GM12878 (cell line): ENCODE data around the gene SIK3. TPM values are rescaled to one million over a fixed set of nuclear protein-coding genes. Genes with fewer than 3 reads are reported as not detected.

Experiments
- ATAC-seq: fragments of 200-7000 bp; cut with Tn5 transposase; 3 replicates; pipeline ENCODE4 v1.9.1; 2020; ENCODE audit warnings: mild to moderate bottlenecking, moderate library complexity
- BruUV-seq: library from RNA; stranded (reverse); fragments of 400-500 nt; replicated peaks from 2 replicates; lab custom pipeline; 2021; lab: Mats Ljungman, UMichigan
- CTCF ChIA-PET: fragments of 300-600 bp; sonication (Branson Sonifier 250); formaldehyde crosslinking; extraction: SDS; loops from one replicate; lab custom pipeline; 2021; ENCODE audit warnings: inconsistent platforms; lab: Yijun Ruan, JAX
- POLR2A ChIA-PET: fragments of 350-600 bp; formaldehyde crosslinking; extraction: SDS; loops from one replicate; lab custom pipeline; 2021; ENCODE audit warnings: inconsistent platforms; lab: Charles Lee
- RAD21 ChIA-PET: fragments of 300-600 bp; sonication (Branson Sonifier 250); formaldehyde crosslinking; loops from one replicate; lab custom pipeline; 2023; ENCODE audit warnings: antibody characterized with exemption; ENCODE audit not compliant: unreplicated experiment; lab: Charles Lee
- SMC1A ChIA-PET: fragments of 300-600 bp; sonication (Branson Sonifier 250); formaldehyde crosslinking; loops from one replicate; lab custom pipeline; 2023; ENCODE audit not compliant: unreplicated experiment, uncharacterized antibody; lab: Charles Lee
- DNase-seq: peaks from one replicate; pipeline ENCODE4 v3.0.0-alpha.2; 2011; ENCODE audit warnings: low read depth, low spot score
- FAIRE-seq: peaks from 3 replicates; lab custom pipeline; 2011; peaks lifted over from hg19 to GRCh38; lab: Jason Lieb, UNC
- H2AFZ ChIP-seq: 2 replicates; pipeline ENCODE4 v1.6.0; 2011; ENCODE audit warnings: low read depth, low read length, control low read depth; ENCODE audit not compliant: control insufficient read depth
- H3K27ac ChIP-seq: 2 replicates; pipeline ENCODE4 v1.5.1; 2011; ENCODE audit warnings: control low read depth; ENCODE audit not compliant: control insufficient read depth, insufficient read depth
- H3K27me3 ChIP-seq, 2 experiments: replicated peaks in 1 of 2; 2 replicates each; pipeline versions ENCODE4 v1.6.0 to v1.6.1; 2011; ENCODE audit warnings: low read length in 1 of 2; ENCODE audit not compliant: control insufficient read depth in 2 of 2, insufficient read depth in 2 of 2
- H3K36me3 ChIP-seq, 2 experiments: 2 replicates each; pipeline ENCODE4 v1.5.1; 2011; ENCODE audit warnings: low read length in 1 of 2; ENCODE audit not compliant: control insufficient read depth in 2 of 2, insufficient read depth in 2 of 2
- H3K4me1 ChIP-seq: 2 replicates; pipeline ENCODE4 v1.6.1; 2011; ENCODE audit warnings: mild to moderate bottlenecking, low read length, moderate library complexity, mixed read lengths; ENCODE audit not compliant: control insufficient read depth, insufficient read depth
- H3K4me2 ChIP-seq: 2 replicates; pipeline ENCODE4 v1.6.0; 2011; ENCODE audit warnings: control low read depth; ENCODE audit not compliant: control insufficient read depth, insufficient read depth
- H3K4me3 ChIP-seq: fragments of 200-600 bp; sonication (generic); 2 replicates; pipeline ENCODE4 v1.5.1; 2016
- H3K79me2 ChIP-seq: 2 replicates; pipeline ENCODE4 v1.6.0; 2011; ENCODE audit warnings: low read length; ENCODE audit not compliant: control insufficient read depth, insufficient read depth
- H3K9ac ChIP-seq: 2 replicates; pipeline ENCODE4 v1.8.0; 2011; ENCODE audit warnings: low read length, control low read depth, mixed read lengths; ENCODE audit not compliant: control insufficient read depth, insufficient read depth
- H3K9me3 ChIP-seq: replicated peaks from 3 replicates; pipeline ENCODE4 v1.5.1; 2011; ENCODE audit warnings: mild to moderate bottlenecking, low read length; ENCODE audit not compliant: control insufficient read depth, insufficient read depth
- H4K20me1 ChIP-seq: 2 replicates; pipeline ENCODE4 v1.6.0; 2011; ENCODE audit not compliant: control insufficient read depth, insufficient read depth
- CBFB ChIP-seq: IDR thresholded peaks from 2 replicates; pipeline ENCODE4 v1.6.1; 2016; ENCODE audit warnings: antibody characterized with exemption, low read depth
- FOXK2 ChIP-seq: fragments of 450-650 bp; IDR thresholded peaks from 2 replicates; pipeline ENCODE4 v1.6.1; 2017; ENCODE audit warnings: mild to moderate bottlenecking, moderate library complexity
- RAD51 ChIP-seq: fragments of 450-650 bp; IDR thresholded peaks from 2 replicates; pipeline ENCODE4 v1.6.1; 2016; ENCODE audit warnings: moderate library complexity, mild to moderate bottlenecking, inconsistent platforms
- SIX5 ChIP-seq: IDR thresholded peaks from 2 replicates; pipeline ENCODE4 v1.6.1; 2011; ENCODE audit warnings: mild to moderate bottlenecking, low read depth, low read length, moderate library complexity; ENCODE audit not compliant: severe bottlenecking
- STAT3 ChIP-seq: IDR thresholded peaks from 2 replicates; pipeline ENCODE4 v1.6.1; 2011; ENCODE audit warnings: low read depth, low read length, improper control_type of control experiment
- SUPT20H ChIP-seq: IDR thresholded peaks from 2 replicates; pipeline ENCODE4 v1.6.1; 2011; ENCODE audit warnings: low read depth, mild to moderate bottlenecking, low read length, moderate library complexity, borderline replicate concordance; ENCODE audit not compliant: control insufficient read depth
- TCF12 ChIP-seq: IDR thresholded peaks from 2 replicates; pipeline ENCODE4 v1.6.1; 2011; ENCODE audit warnings: low read depth, mild to moderate bottlenecking, low read length
- ZNF384 ChIP-seq: IDR thresholded peaks from 2 replicates; pipeline ENCODE4 v1.6.1; 2012; ENCODE audit warnings: low read depth, mild to moderate bottlenecking, low read length, improper control_type of control experiment, borderline replicate concordance
- ZZZ3 ChIP-seq: IDR thresholded peaks from 2 replicates; pipeline ENCODE4 v1.6.1; 2011; ENCODE audit warnings: low read depth; ENCODE audit not compliant: control insufficient read depth, insufficient read length
- WGBS: methylation state at CpG from one replicate; pipeline ENCODE4 v1.1.6; 2016; ENCODE audit warnings: low lambda C conversion rate; ENCODE audit not compliant: insufficient replicate concordance, insufficient coverage; ENCODE audit errors: missing lambda C conversion rate; 5-methylcytosine and 5-hydroxymethylcytosine counted together
- in situ Hi-C: fragments of 300-500 bp; cut with MboI; formaldehyde crosslinking; loops from 9 replicates; pipeline ENCODE4 v1.14.3; 2018; ENCODE audit warnings: mixed read lengths
- intact Hi-C: fragments of 100-400 bp; cut with micrococcal nuclease; formaldehyde crosslinking; loops from one replicate; pipeline ENCODE4 v1.14.2; 2022; ENCODE audit not compliant: unreplicated experiment
- polyA plus RNA-seq, 11 experiments: library from polyadenylated mRNA; depleted of rRNA in 4 of 11; unstranded in 6 of 11; stranded (reverse) in 5 of 11; fragments of >200 nt; fragmentation: Nextera tagmentation in 4 of 11; fragmentation: Illumina TruSeq in 1 of 11; extraction: Ambion mirVana in 4 of 11; extraction: Trizol in 1 of 11; gene quantifications; 1 replicate in 1 of 11; 2 replicates in 10 of 11; pipeline versions ENCODE4 v1.2.1 to v1.2.3, GENCODE V29; 2011 to 2016; ENCODE audit warnings: inconsistent platforms in 2 of 11, missing spikeins in 2 of 11, low read depth in 1 of 11
- total RNA-seq, 4 experiments: library from RNA; depleted of rRNA in 3 of 4; stranded (reverse); fragments of >200 nt in 3 of 4; fragmentation: Illumina TruSeq in 1 of 4; extraction: Trizol in 1 of 4; gene quantifications; 2 replicates each; pipeline versions ENCODE4 v1.2.1 to v1.2.3, GENCODE V29; 2013 to 2021
- TF ChIP-seq, protein P1 (sequence below): fragments of 450-650 bp; IDR thresholded peaks from 2 replicates; pipeline ENCODE4 v1.6.1; 2016; ENCODE audit warnings: mild to moderate bottlenecking, moderate library complexity, borderline replicate concordance
- TF ChIP-seq, protein P2 (sequence below): fragments of 450-650 bp; IDR thresholded peaks from 2 replicates; pipeline ENCODE4 v1.6.1; 2018; ENCODE audit warnings: mild to moderate bottlenecking, low read depth, moderate library complexity; ENCODE audit not compliant: partially characterized antibody
- TF ChIP-seq, protein P3 (sequence below): fragments of 450-650 bp; IDR thresholded peaks from 2 replicates; pipeline ENCODE4 v1.6.1; 2017; ENCODE audit warnings: mild to moderate bottlenecking, low read depth, inconsistent platforms; ENCODE audit not compliant: poor library complexity, severe bottlenecking
- TF ChIP-seq, protein P4 (sequence below): IDR thresholded peaks from 2 replicates; pipeline ENCODE4 v1.6.1; 2012; ENCODE audit warnings: low read depth, low read length, improper control_type of control experiment

Gene SIK3
- total and polyA plus RNA-seq, 10 of the 15 experiments (the other 5 are each of a cell fraction or from before 2014, with no cell fraction given): 2.5 to 31.9 (median 11.1) TPM

DNA sequence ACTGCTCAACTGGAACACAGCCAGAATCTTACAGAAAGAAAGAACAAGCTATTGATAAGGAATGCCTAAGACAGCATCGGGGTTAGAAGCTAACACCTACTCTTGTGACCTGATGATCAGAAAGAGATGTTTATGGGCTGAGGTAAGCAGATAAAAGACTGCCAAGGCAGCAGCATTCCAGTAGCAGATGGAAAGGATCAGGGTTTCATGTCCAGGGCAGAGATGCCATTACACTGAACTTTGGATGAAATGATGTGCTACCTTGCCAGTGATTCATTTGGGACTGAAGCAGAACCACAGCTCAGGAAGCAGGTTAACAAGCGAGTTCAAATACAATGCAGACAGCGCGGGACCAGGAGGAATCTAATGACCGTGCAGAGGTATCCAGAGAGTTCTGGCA, 233.7 kb downstream of the SIK3 start:
- POLR2A ChIA-PET: interaction anchor here (2.0 kb wide), 1 partner anchor 11 kb away, joined by 7 read pairs; no protein-coding TSS in a partner anchor
- peaks cover 3 to 16% of the 10 kb centered on the region in 2 experiments for H3K36me3 ChIP-seq
- SMC1A ChIA-PET: interaction anchor here (0.8 to 1.3 kb wide), 2 partner anchors 10 to 11 kb away, joined by 3 read pairs; no protein-coding TSS in a partner anchor
- CTCF ChIA-PET: interaction anchor here (1.0 kb wide), 1 partner anchor 46 kb away, joined by 3 read pairs; no protein-coding TSS in a partner anchor
- no peak overlapping the region for H3K9ac ChIP-seq
- no TSS peak for BruUV-seq
- RAD21 ChIA-PET: interaction anchor here (2.2 kb wide), 1 partner anchor 11 kb away, joined by 4 read pairs; no protein-coding TSS in a partner anchor
- no peaks in the 10 kb centered on the region for H3K4me1 ChIP-seq
- H3K27ac ChIP-seq: no peak overlapping the region
- H3K4me2 ChIP-seq: no peak overlapping the region
- no peak for ATAC-seq
- no peaks in the 10 kb centered on the region for H3K79me2 ChIP-seq
- H3K9me3 ChIP-seq: no peaks in the 10 kb centered on the region
- H3K4me3 ChIP-seq: no peak overlapping the region
- DNase-seq: no peak
- 97% methylated on average over 5 of the region's 5 CpGs for WGBS
- no peak overlapping the region for H2AFZ ChIP-seq
- no peaks in the 10 kb centered on the region for H3K27me3 ChIP-seq
- in situ Hi-C loops: no loop called here
- no peaks in the 10 kb centered on the region for H4K20me1 ChIP-seq
- intact Hi-C loops: no loop called here
- no peak for FAIRE-seq
- TF ChIP-seq SUPT20H (no peak), ZNF384 (no peak), RAD51 (no peak), FOXK2 (no peak), SIX5 (no peak), CBFB (no peak), ZZZ3 (no peak), STAT3 (no peak), TCF12 (no peak)
- TF ChIP-seq, protein P1, sequence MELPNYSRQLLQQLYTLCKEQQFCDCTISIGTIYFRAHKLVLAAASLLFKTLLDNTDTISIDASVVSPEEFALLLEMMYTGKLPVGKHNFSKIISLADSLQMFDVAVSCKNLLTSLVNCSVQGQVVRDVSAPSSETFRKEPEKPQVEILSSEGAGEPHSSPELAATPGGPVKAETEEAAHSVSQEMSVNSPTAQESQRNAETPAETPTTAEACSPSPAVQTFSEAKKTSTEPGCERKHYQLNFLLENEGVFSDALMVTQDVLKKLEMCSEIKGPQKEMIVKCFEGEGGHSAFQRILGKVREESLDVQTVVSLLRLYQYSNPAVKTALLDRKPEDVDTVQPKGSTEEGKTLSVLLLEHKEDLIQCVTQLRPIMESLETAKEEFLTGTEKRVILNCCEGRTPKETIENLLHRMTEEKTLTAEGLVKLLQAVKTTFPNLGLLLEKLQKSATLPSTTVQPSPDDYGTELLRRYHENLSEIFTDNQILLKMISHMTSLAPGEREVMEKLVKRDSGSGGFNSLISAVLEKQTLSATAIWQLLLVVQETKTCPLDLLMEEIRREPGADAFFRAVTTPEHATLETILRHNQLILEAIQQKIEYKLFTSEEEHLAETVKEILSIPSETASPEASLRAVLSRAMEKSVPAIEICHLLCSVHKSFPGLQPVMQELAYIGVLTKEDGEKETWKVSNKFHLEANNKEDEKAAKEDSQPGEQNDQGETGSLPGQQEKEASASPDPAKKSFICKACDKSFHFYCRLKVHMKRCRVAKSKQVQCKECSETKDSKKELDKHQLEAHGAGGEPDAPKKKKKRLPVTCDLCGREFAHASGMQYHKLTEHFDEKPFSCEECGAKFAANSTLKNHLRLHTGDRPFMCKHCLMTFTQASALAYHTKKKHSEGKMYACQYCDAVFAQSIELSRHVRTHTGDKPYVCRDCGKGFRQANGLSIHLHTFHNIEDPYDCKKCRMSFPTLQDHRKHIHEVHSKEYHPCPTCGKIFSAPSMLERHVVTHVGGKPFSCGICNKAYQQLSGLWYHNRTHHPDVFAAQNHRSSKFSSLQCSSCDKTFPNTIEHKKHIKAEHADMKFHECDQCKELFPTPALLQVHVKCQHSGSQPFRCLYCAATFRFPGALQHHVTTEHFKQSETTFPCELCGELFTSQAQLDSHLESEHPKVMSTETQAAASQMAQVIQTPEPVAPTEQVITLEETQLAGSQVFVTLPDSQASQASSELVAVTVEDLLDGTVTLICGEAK: no peak
- TF ChIP-seq, protein P2, sequence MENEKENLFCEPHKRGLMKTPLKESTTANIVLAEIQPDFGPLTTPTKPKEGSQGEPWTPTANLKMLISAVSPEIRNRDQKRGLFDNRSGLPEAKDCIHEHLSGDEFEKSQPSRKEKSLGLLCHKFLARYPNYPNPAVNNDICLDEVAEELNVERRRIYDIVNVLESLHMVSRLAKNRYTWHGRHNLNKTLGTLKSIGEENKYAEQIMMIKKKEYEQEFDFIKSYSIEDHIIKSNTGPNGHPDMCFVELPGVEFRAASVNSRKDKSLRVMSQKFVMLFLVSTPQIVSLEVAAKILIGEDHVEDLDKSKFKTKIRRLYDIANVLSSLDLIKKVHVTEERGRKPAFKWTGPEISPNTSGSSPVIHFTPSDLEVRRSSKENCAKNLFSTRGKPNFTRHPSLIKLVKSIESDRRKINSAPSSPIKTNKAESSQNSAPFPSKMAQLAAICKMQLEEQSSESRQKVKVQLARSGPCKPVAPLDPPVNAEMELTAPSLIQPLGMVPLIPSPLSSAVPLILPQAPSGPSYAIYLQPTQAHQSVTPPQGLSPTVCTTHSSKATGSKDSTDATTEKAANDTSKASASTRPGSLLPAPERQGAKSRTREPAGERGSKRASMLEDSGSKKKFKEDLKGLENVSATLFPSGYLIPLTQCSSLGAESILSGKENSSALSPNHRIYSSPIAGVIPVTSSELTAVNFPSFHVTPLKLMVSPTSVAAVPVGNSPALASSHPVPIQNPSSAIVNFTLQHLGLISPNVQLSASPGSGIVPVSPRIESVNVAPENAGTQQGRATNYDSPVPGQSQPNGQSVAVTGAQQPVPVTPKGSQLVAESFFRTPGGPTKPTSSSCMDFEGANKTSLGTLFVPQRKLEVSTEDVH: no peak
- TF ChIP-seq, protein P3, sequence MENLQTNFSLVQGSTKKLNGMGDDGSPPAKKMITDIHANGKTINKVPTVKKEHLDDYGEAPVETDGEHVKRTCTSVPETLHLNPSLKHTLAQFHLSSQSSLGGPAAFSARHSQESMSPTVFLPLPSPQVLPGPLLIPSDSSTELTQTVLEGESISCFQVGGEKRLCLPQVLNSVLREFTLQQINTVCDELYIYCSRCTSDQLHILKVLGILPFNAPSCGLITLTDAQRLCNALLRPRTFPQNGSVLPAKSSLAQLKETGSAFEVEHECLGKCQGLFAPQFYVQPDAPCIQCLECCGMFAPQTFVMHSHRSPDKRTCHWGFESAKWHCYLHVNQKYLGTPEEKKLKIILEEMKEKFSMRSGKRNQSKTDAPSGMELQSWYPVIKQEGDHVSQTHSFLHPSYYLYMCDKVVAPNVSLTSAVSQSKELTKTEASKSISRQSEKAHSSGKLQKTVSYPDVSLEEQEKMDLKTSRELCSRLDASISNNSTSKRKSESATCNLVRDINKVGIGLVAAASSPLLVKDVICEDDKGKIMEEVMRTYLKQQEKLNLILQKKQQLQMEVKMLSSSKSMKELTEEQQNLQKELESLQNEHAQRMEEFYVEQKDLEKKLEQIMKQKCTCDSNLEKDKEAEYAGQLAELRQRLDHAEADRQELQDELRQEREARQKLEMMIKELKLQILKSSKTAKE: no peak
- TF ChIP-seq, protein P4, sequence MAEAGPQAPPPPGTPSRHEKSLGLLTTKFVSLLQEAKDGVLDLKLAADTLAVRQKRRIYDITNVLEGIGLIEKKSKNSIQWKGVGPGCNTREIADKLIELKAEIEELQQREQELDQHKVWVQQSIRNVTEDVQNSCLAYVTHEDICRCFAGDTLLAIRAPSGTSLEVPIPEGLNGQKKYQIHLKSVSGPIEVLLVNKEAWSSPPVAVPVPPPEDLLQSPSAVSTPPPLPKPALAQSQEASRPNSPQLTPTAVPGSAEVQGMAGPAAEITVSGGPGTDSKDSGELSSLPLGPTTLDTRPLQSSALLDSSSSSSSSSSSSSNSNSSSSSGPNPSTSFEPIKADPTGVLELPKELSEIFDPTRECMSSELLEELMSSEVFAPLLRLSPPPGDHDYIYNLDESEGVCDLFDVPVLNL: no peak
